ENCODE data around the gene LYAR. TPM values are rescaled to one million over a fixed set of nuclear protein-coding genes. Genes with fewer than 3 reads are reported as not detected.
A peak's percentile ranks its signal among the peaks of the same experiment; 100 is the strongest.

Gene LYAR
- total and polyA plus RNA-seq, 10 of the 15 experiments (the other 5 are each of a cell fraction or from before 2014, with no cell fraction given): 18.3 to 85.4 (median 40.1) TPM

- CTCF ChIA-PET: interaction anchor here (1.0 to 1.6 kb wide), 6 partner anchors 11 to 181 kb away, joined by 3 to 11 read pairs (median 4); no protein-coding TSS in a partner anchor
- RAD21 ChIA-PET (ENCODE audit: unreplicated experiment): interaction anchor here (1.1 to 1.6 kb wide), 2 partner anchors 11 to 87 kb away, joined by 3 read pairs; no protein-coding TSS in a partner anchor
- in situ Hi-C loops (cut with MboI) (no loop called here), intact Hi-C loops (cut with micrococcal nuclease; ENCODE audit: unreplicated experiment) (no loop called here)
- SMC1A ChIA-PET (ENCODE audit: uncharacterized antibody, unreplicated experiment): interaction anchor here (0.8 kb wide), 1 partner anchor 9 kb away, joined by 3 read pairs; no protein-coding TSS in a partner anchor
- ATAC-seq (peak; percentile 8; the same call in 1 of the 3 replicates), FAIRE-seq (no peak), DNase-seq (ENCODE audit: low read depth, low spot score) (no peak)
- no peaks in the 10 kb centered on the region for H3K9me3 ChIP-seq (replicated peaks; ENCODE audit: control insufficient read depth, insufficient read depth, low read length)
- peak overlapping the region; percentile 81 for H3K4me2 ChIP-seq (ENCODE audit: control insufficient read depth, insufficient read depth)
- H4K20me1 ChIP-seq (ENCODE audit: control insufficient read depth, insufficient read depth): no peaks in the 10 kb centered on the region
- peaks cover 3 to 6% of the 10 kb centered on the region in 2 experiments; a peak in 3 of 4 replicates for H3K36me3 ChIP-seq (ENCODE audit: control insufficient read depth in 2 of 2, insufficient read depth in 2 of 2, low read length in 1 of 2)
- no peak for TF ChIP-seq CBX3 (IDR thresholded peaks at IDR 0.05; ENCODE audit: borderline replicate concordance, low read depth)
- TF ChIP-seq CBFB (IDR thresholded peaks at IDR 0.05; ENCODE audit: low read depth): 0 out of 2 replicates have a peak, but pooled peaks have one; percentile 3
- peak; percentile 43 to 51; a peak in 3 of 4 replicates for TF ChIP-seq BHLHE40 (IDR thresholded peaks at IDR 0.05; ENCODE audit: borderline replicate concordance in 1 of 2, low read depth in 2 of 2, low read length in 1 of 2)
- TF ChIP-seq EGR1 (IDR thresholded peaks at IDR 0.05; ENCODE audit: borderline replicate concordance in 1 of 2, low read depth in 2 of 2, low read length in 2 of 2): no peak
- TF ChIP-seq RUNX3 (IDR thresholded peaks at IDR 0.05; ENCODE audit: low read length): 0 out of 2 replicates have a peak, but pooled peaks have one; percentile 15
- H3K4me3 ChIP-seq: peak overlapping the region; percentile 97
- H3K79me2 ChIP-seq (ENCODE audit: control insufficient read depth, insufficient read depth, low read length): peaks cover 13% of the 10 kb centered on the region
- WGBS (ENCODE audit: insufficient coverage, insufficient replicate concordance, low lambda C conversion rate, missing lambda C conversion rate): 52% methylated on average over 10 of the region's 10 CpGs
- no peaks in the 10 kb centered on the region for H3K27me3 ChIP-seq (replicated peaks in 1 of 2; ENCODE audit: control insufficient read depth in 2 of 2, insufficient read depth in 2 of 2, low read length in 1 of 2)
- POLR2A ChIA-PET: interaction anchor here (0.9 kb wide), 1 partner anchor 29 kb away, joined by 3 read pairs; no protein-coding TSS in a partner anchor
- BruUV-seq (replicated peaks): no TSS peak
- peak overlapping the region; percentile 84 for H3K27ac ChIP-seq (ENCODE audit: control insufficient read depth, insufficient read depth)
- H3K9ac ChIP-seq (ENCODE audit: control insufficient read depth, insufficient read depth, low read length): peak overlapping the region; percentile 94
- peaks cover 7% of the 10 kb centered on the region for H3K4me1 ChIP-seq (ENCODE audit: control insufficient read depth, insufficient read depth, low read length)
- peak overlapping the region; percentile 93 for H2AFZ ChIP-seq (ENCODE audit: control insufficient read depth, low read depth, low read length)
These were observed 41.1 kb downstream of the LYAR start for GRCh38 chr4:4248885-4249203.
